GM23248 (cell line): Measurements from ENCODE around the gene PA2G4.

Experiments used
- EZH2 ChIP-seq: fragments of 200-600 bp; sonication (generic); IDR thresholded peaks from 2 replicates; pipeline ENCODE4 v1.6.1; 2018; ENCODE audit warnings: antibody characterized with exemption, mild to moderate bottlenecking; ENCODE audit not compliant: insufficient read depth, poor library complexity, severe bottlenecking
- EZH2phosphoT487 ChIP-seq: fragments of 200-600 bp; sonication (generic); IDR thresholded peaks from 2 replicates; pipeline ENCODE4 v1.6.1; 2018; ENCODE audit warnings: antibody characterized with exemption, moderate library complexity, mild to moderate bottlenecking, low read depth; ENCODE audit not compliant: insufficient read depth

GRCh38 chr12:56103066-56103711 is 1.2 kb upstream of the PA2G4 start:
- TF ChIP-seq EZH2: no peak
- no peak for TF ChIP-seq EZH2phosphoT487
